Dendritic cell treated with granulocyte-macrophage colony-stimulating factor and Interleukin-4, amounts not matched to agents 40 ng/mL and 50 ng/mL, for 4 days (primary cell): Measurements from ENCODE around the gene PAN3.

Source experiments
- H3K27ac Mint-ChIP-seq: one replicate; pipeline ENCODE4 v1.8.0; 2022; ENCODE audit warnings: mild to moderate bottlenecking, mixed read lengths
- H3K27me3 Mint-ChIP-seq: one replicate; pipeline ENCODE4 v1.8.0; 2022; ENCODE audit warnings: mild to moderate bottlenecking, mixed read lengths
- H3K36me3 Mint-ChIP-seq: one replicate; pipeline ENCODE4 v1.8.0; 2022; ENCODE audit warnings: low read depth, mixed read lengths
- H3K4me1 Mint-ChIP-seq: one replicate; pipeline ENCODE4 v1.8.0; 2022; ENCODE audit warnings: low read depth, mixed read lengths
- H3K4me3 Mint-ChIP-seq: one replicate; pipeline ENCODE4 v1.8.0; 2022; ENCODE audit warnings: mild to moderate bottlenecking, moderate library complexity, mixed read lengths
- H3K9me3 Mint-ChIP-seq: one replicate; pipeline ENCODE4 v1.8.0; 2022; ENCODE audit warnings: mixed read lengths
- intact Hi-C: fragments of 100-400 bp; cut with micrococcal nuclease; formaldehyde crosslinking; loops from one replicate; pipeline ENCODE4 v1.15.0; 2022

PAN3 gene

DNA sequence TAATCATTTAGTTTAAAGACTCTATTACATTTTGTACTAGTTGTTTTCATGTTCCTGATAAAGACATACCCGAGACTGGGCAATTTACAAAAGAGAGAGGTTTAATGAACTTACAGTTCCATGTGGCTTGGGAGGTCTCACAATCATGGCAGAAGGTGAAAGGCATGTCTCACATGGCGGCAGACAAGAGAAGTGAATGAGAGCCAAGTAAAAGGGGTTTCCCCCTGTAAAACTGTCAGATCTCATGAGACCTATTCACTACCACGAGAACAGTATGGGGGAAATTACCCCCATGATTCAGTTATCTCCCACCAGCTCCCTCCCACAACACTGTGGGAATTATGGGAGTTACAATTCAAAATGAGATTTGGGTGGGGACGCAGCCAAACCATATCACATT is 129.2 kb downstream of the PAN3 start:
- no peak overlapping the region for H3K27ac Mint-ChIP-seq
- H3K27me3 Mint-ChIP-seq = no peaks in the 10 kb centered on the region
- intact Hi-C loops = no loop called here
- H3K36me3 Mint-ChIP-seq = peaks cover 62% of the 10 kb centered on the region
- H3K9me3 Mint-ChIP-seq = no peaks in the 10 kb centered on the region
- no peak overlapping the region for H3K4me3 Mint-ChIP-seq
- peaks cover 13% of the 10 kb centered on the region for H3K4me1 Mint-ChIP-seq

DNA sequence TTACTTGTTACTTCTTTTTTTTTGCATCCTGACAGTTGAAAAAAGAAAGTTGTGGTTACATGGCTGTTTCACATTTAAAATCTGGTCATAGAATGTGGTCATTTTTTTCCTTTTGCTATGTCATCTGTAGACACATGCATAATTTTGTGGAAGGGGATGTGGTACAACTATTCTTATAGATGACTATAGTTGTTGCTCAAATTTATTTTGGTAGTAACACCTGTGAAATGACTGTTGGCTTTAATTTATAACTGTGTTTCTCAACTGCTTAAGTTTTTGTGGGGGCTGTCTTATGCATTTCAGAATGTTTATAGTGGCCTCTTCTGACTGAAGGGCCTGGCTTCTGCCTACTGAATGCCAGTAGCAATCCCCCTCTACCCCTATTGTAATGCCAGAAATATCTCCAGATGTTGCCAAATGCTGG is 130.5 kb downstream of the PAN3 start:
- H3K4me3 Mint-ChIP-seq = no peak overlapping the region
- intact Hi-C loops = no loop called here

DNA sequence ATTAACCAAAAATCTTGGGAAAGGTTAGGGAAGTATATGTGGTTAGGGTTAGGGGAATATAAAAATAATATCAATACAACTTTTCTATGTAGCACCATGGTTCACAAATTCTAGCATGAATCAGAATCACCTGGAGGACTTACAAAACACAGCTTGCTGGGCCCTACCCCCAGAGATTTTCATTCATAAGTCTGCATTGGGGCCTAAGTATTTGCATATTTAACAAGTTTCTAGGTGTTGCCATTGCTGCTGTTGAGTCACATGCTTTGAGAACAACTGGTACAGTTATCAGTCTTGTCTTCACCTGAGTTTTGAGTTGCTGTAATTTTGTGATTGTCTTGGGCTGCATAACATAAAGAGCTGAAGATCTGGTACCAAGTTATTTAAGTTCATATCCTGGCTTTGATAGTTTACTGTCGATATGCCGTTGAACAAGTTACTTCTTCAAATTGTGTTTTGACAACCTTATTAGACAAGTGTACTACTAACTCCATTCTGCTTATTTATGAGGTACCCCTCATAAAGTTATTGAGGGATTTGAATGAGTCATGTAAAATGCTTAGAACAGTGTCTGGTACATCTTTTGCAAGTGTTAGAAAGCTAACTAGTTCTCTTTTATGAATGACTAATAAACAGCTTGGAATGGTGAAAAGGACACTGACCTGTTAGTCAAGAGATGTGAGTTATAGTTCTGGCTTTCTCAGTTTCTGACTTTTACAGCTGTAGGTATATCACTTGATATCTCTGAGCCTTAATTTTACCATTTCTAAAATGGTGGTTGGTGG is 132.9 kb downstream of the PAN3 start:
- Mint-ChIP-seq H3K9me3 (no peaks in the 10 kb centered on the region), H3K27ac (no peak overlapping the region), H3K4me1 (peaks cover 13% of the 10 kb centered on the region), H3K36me3 (peaks cover 69% of the 10 kb centered on the region), H3K27me3 (no peaks in the 10 kb centered on the region), H3K4me3 (no peak overlapping the region)
- intact Hi-C loops = no loop called here

More for the DNA sequence above, 130.5 kb downstream of the PAN3 start:
- Mint-ChIP-seq H3K36me3 (peaks cover 58% of the 10 kb centered on the region), H3K27ac (no peak overlapping the region), H3K27me3 (no peaks in the 10 kb centered on the region), H3K4me1 (peaks cover 13% of the 10 kb centered on the region), H3K9me3 (no peaks in the 10 kb centered on the region)

DNA sequence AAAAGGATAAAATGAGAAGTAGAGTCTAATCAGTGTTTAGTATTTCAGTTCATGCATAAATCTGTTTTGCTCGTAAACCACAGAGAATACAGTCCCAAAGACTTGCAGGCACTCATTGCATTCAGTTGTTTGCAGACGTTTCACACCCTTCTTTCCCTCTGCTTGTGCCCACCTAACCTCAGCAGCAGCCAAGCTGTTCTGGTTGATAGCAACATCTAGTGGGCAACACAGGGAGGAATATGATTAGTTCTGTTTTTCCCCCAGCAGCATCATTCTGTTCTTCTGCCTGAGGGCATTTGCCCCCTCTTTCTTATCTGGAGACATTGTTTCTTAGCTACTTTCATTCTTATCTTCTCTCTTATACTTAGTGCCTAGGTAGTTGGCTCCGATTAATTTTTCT is 135.6 kb downstream of the PAN3 start:
- H3K9me3 Mint-ChIP-seq = no peaks in the 10 kb centered on the region
- H3K36me3 Mint-ChIP-seq = peaks cover 65% of the 10 kb centered on the region
- no peak overlapping the region for H3K4me3 Mint-ChIP-seq
- H3K4me1 Mint-ChIP-seq = peaks cover 1% of the 10 kb centered on the region
- intact Hi-C loops = no loop called here
- H3K27ac Mint-ChIP-seq = no peak overlapping the region
- no peaks in the 10 kb centered on the region for H3K27me3 Mint-ChIP-seq

DNA sequence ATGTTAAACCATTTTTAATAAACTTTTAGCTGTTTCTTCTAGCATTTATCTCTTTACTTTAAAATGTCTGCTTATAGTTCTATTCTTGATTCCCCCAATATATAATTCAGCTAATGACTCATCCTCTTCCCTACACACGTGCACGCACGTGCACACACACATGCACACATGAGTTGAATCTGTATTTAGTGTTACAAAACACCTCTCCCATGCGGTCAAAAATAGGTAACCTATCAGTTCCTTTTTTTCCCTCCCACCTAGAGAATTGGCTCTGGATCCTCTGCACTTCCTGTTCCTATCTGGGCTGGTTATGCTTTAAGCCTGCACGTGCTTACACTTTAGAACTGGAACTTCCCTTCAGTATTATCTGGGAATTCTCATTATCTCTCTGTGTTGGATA is 144.1 kb downstream of the PAN3 start:
- peaks cover 9% of the 10 kb centered on the region for H3K4me1 Mint-ChIP-seq
- intact Hi-C loops = no loop called here
- no peaks in the 10 kb centered on the region for H3K9me3 Mint-ChIP-seq
- H3K36me3 Mint-ChIP-seq = peaks cover 78% of the 10 kb centered on the region
- no peak overlapping the region for H3K4me3 Mint-ChIP-seq
- no peak overlapping the region for H3K27ac Mint-ChIP-seq
- no peaks in the 10 kb centered on the region for H3K27me3 Mint-ChIP-seq

DNA sequence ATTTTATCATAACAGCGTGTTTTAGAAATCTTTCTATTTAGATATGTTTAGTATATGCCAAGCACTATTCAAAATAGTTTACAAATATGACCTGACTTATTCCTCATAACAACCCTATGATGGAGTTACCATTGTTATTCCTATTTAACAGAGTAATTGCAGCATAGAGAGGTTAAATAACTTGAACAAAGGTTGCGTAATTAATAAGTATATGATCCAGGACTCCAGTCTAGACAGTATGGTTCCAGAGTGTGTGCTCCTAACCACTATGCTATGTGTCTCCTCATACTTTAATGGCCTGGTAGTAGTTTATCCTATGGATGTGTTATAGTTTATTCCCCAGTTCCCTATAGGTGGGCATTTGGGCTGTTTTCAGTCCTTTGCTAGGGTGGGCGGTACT is 145.3 kb downstream of the PAN3 start:
- no peak overlapping the region for H3K4me3 Mint-ChIP-seq
- intact Hi-C loops = no loop called here
- H3K4me1 Mint-ChIP-seq = peaks cover 9% of the 10 kb centered on the region
- H3K27me3 Mint-ChIP-seq = no peaks in the 10 kb centered on the region
- H3K36me3 Mint-ChIP-seq = peaks cover 82% of the 10 kb centered on the region
- no peaks in the 10 kb centered on the region for H3K9me3 Mint-ChIP-seq
- H3K27ac Mint-ChIP-seq = no peak overlapping the region

- Mint-ChIP-seq H3K9me3 (no peaks in the 10 kb centered on the region), H3K4me1 (peaks cover 9% of the 10 kb centered on the region), H3K36me3 (peaks cover 86% of the 10 kb centered on the region), H3K27ac (no peak overlapping the region), H3K4me3 (no peak overlapping the region), H3K27me3 (no peaks in the 10 kb centered on the region)
- intact Hi-C loops = no loop called here
Observed at GRCh38 chr13:28286263-28286662, 147.9 kb downstream of the PAN3 start.

GRCh38 chr13:28297341-28297740 is 159.0 kb downstream of the PAN3 start:
- Mint-ChIP-seq H3K27ac (no peak overlapping the region), H3K27me3 (peaks cover 3% of the 10 kb centered on the region), H3K36me3 (peaks cover 41% of the 10 kb centered on the region), H3K4me3 (no peak overlapping the region), H3K9me3 (no peaks in the 10 kb centered on the region), H3K4me1 (peaks cover 8% of the 10 kb centered on the region)
- intact Hi-C loops = no loop called here

- Mint-ChIP-seq H3K36me3 (peaks cover 20% of the 10 kb centered on the region), H3K27ac (no peak overlapping the region), H3K9me3 (no peaks in the 10 kb centered on the region), H3K4me1 (peaks cover 8% of the 10 kb centered on the region), H3K27me3 (peaks cover 6% of the 10 kb centered on the region), H3K4me3 (no peak overlapping the region)
- intact Hi-C loops = no loop called here
Observed at GRCh38 chr13:28299916-28300315, 161.6 kb downstream of the PAN3 start.

DNA sequence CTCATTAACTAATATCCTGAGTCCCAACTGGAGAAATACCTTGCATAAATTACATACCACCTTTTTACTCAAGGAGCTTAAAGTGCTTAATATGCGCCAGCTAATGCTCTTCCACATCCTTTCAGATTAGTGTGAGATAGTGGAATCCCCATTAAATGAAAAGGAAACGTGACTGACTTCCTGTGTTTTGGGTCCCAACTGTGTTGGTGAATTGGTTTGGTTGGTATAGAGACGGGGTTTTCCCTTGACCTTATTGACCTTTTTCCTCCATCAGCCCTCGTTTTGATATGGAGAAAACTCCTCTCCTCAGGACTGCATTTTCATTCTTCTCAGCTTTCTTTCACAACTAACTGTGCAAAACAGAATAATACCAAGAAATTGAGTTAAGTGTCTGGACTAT is 163.5 kb downstream of the PAN3 start:
- Mint-ChIP-seq H3K27ac (no peak overlapping the region), H3K9me3 (no peaks in the 10 kb centered on the region), H3K27me3 (peaks cover 6% of the 10 kb centered on the region), H3K4me1 (peaks cover 10% of the 10 kb centered on the region), H3K4me3 (no peak overlapping the region), H3K36me3 (peaks cover 1% of the 10 kb centered on the region)
- intact Hi-C loops = no loop called here

GRCh38 chr13:28306325-28306724 is 168.0 kb downstream of the PAN3 start:
- Mint-ChIP-seq H3K27me3 (peaks cover 4% of the 10 kb centered on the region), H3K9me3 (no peaks in the 10 kb centered on the region), H3K4me3 (no peak overlapping the region), H3K36me3 (no peaks in the 10 kb centered on the region), H3K4me1 (peaks cover 10% of the 10 kb centered on the region), H3K27ac (no peak overlapping the region)
- intact Hi-C loops = no loop called here

- H3K4me3 Mint-ChIP-seq = no peak overlapping the region
- H3K4me1 Mint-ChIP-seq = peaks cover 13% of the 10 kb centered on the region
- H3K9me3 Mint-ChIP-seq = no peaks in the 10 kb centered on the region
- H3K36me3 Mint-ChIP-seq = no peaks in the 10 kb centered on the region
- H3K27me3 Mint-ChIP-seq = no peaks in the 10 kb centered on the region
- no peak overlapping the region for H3K27ac Mint-ChIP-seq
- intact Hi-C loops = no loop called here
Observed at GRCh38 chr13:28313579-28313978, 175.2 kb downstream of the PAN3 start.

DNA sequence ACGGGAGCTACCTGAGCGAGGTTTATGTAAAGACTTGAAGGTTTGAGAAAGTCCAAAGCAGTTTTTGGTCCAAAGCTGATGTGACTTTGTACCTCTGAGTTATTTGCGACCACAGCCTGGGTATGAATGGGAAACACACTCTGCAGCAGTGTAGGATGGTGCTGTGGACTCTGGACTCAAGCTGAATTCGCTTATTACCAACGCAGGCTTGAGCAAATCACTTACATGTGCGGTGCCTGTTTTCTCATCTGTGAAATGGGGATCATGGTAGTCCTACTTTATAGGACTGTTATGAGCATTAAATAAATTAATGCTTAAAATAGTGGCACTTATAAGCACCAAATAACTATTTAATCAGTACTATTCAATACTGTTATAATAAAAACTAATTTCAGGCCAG is 176.5 kb downstream of the PAN3 start:
- intact Hi-C loops = no loop called here
- Mint-ChIP-seq H3K4me1 (peaks cover 13% of the 10 kb centered on the region), H3K27ac (no peak overlapping the region)

DNA sequence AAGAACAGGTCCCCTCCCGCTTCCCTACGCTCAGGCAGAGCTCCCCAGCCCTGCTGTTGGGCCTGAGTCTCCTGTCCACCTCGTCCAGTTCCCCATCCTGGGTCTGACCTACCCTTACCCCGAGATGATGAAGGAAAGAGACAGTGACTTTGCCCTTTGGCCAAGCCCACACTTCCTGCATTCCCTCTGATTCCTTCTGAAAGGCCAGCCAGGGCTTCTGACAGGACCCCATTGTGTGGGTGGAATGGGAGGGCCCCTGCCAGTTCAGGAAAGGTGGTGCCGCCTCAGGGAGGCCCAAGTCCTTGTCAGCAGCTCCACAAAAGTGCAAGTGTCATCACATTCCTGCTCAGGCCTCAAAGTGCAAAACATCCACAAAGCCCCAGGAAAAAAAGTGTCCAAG is 177.8 kb downstream of the PAN3 start:
- Mint-ChIP-seq H3K27ac (peak overlapping the region; percentile 73), H3K4me1 (peaks cover 13% of the 10 kb centered on the region), H3K4me3 (no peak overlapping the region), H3K36me3 (no peaks in the 10 kb centered on the region), H3K9me3 (no peaks in the 10 kb centered on the region), H3K27me3 (peaks cover 4% of the 10 kb centered on the region)
- intact Hi-C loops = no loop called here

More for the DNA sequence above, 176.5 kb downstream of the PAN3 start:
- Mint-ChIP-seq H3K36me3 (no peaks in the 10 kb centered on the region), H3K27me3 (peaks cover under 1% of the 10 kb centered on the region), H3K9me3 (no peaks in the 10 kb centered on the region), H3K4me3 (no peak overlapping the region)

GRCh38 chr13:28316836-28317235 is 178.5 kb downstream of the PAN3 start:
- peak overlapping the region; percentile 67 for H3K27ac Mint-ChIP-seq
- intact Hi-C loops = no loop called here
- H3K9me3 Mint-ChIP-seq = no peaks in the 10 kb centered on the region
- H3K27me3 Mint-ChIP-seq = peaks cover 8% of the 10 kb centered on the region
- no peaks in the 10 kb centered on the region for H3K36me3 Mint-ChIP-seq
- no peak overlapping the region for H3K4me3 Mint-ChIP-seq
- H3K4me1 Mint-ChIP-seq = peaks cover 13% of the 10 kb centered on the region
